ENCODE data around the gene MORF4L2. TPM values are rescaled to one million over a fixed set of nuclear protein-coding genes. Genes with fewer than 3 reads are reported as not detected.
A peak's percentile ranks its signal among the peaks of the same experiment; 100 is the strongest.

MORF4L2 gene
- total RNA-seq, 2 donors from 2014 or later: 176 to 184 TPM

GRCh38 chrX:103635436-103635835, 51.1 kb downstream of the MORF4L2 start:
- Mint-ChIP-seq H3K36me3 (no peaks in the 10 kb centered on the region), H3K4me1 (ENCODE audit: low read depth in 2 of 2) (no peaks in the 10 kb centered on the region)
- ATAC-seq: no peak

GRCh38 chrX:103631145-103631544, 55.4 kb downstream of the MORF4L2 start:
- no peaks in the 10 kb centered on the region for H3K36me3 Mint-ChIP-seq
- no peak for ATAC-seq

More at GRCh38 chrX:103635436-103635835, 51.1 kb downstream of the MORF4L2 start:
- no peaks in the 10 kb centered on the region for H3K27me3 Mint-ChIP-seq
- no peaks in the 10 kb centered on the region for H3K9me3 Mint-ChIP-seq
- H3K27ac Mint-ChIP-seq: no peak overlapping the region
- no peak for DNase-seq (ENCODE audit: low spot score)
- H3K4me3 Mint-ChIP-seq: no peak overlapping the region

GRCh38 chrX:103630171-103630511, 56.4 kb downstream of the MORF4L2 start:
- H3K9me3 Mint-ChIP-seq: no peaks in the 10 kb centered on the region
- peaks cover 0 to 6% of the 10 kb centered on the region in 2 donors for H3K27me3 Mint-ChIP-seq
- peak overlapping the region; percentile 11 to 73 for H3K27ac Mint-ChIP-seq

More at GRCh38 chrX:103631145-103631544, 55.4 kb downstream of the MORF4L2 start:
- Mint-ChIP-seq H3K4me1 (ENCODE audit: low read depth in 2 of 2) (peaks cover 14 to 17% of the 10 kb centered on the region in 2 donors), H3K9me3 (no peaks in the 10 kb centered on the region), H3K4me3 (no peak overlapping the region), H3K27ac (no peak overlapping the region), H3K27me3 (peaks cover 0 to 6% of the 10 kb centered on the region in 2 donors)
- no peak for DNase-seq (ENCODE audit: low spot score)

GRCh38 chrX:103629318-103630170, 57.0 kb downstream of the MORF4L2 start:
- Mint-ChIP-seq H3K27ac (peak overlapping the region; percentile 11 to 73), H3K36me3 (no peaks in the 10 kb centered on the region), H3K4me1 (ENCODE audit: low read depth in 2 of 2) (peaks cover 14 to 17% of the 10 kb centered on the region in 2 donors), H3K27me3 (peaks cover 0 to 6% of the 10 kb centered on the region in 2 donors), H3K9me3 (no peaks in the 10 kb centered on the region), H3K4me3 (peak overlapping the region; percentile 95)
- peak; percentile 69 to 71 for ATAC-seq
- no peak for DNase-seq (ENCODE audit: low spot score)

More at GRCh38 chrX:103630171-103630511, 56.4 kb downstream of the MORF4L2 start:
- Mint-ChIP-seq H3K4me1 (ENCODE audit: low read depth in 2 of 2) (peaks cover 14 to 17% of the 10 kb centered on the region in 2 donors), H3K36me3 (no peaks in the 10 kb centered on the region), H3K4me3 (peak overlapping the region; percentile 95)
- ATAC-seq (no peak), DNase-seq (ENCODE audit: low spot score) (no peak)

GRCh38 chrX:103628386-103629317, 57.8 kb downstream of the MORF4L2 start, which contains the start of gene TCEAL1:
Gene TCEAL1, plus strand, starts transcription at chrX:103628975. Its CDS starts 942 bp downstream, at chrX:103629917.
- peak within 1 kb of the TSS; percentile 11 to 73 for H3K27ac Mint-ChIP-seq
- H3K36me3 Mint-ChIP-seq: no peaks in the 10 kb centered on the region
- ATAC-seq: peak; percentile 52 to 76
- peak within 1 kb of the TSS; percentile 95 for H3K4me3 Mint-ChIP-seq
- H3K27me3 Mint-ChIP-seq: peaks cover 0 to 6% of the 10 kb centered on the region in 2 donors
- DNase-seq (ENCODE audit: low spot score): no peak
- peaks cover 14 to 17% of the 10 kb centered on the region in 2 donors for H3K4me1 Mint-ChIP-seq (ENCODE audit: low read depth in 2 of 2)
- H3K9me3 Mint-ChIP-seq: no peaks in the 10 kb centered on the region

GRCh38 chrX:103626855-103627254, 59.6 kb downstream of the MORF4L2 start:
- no peak for ATAC-seq
- Mint-ChIP-seq H3K36me3 (no peaks in the 10 kb centered on the region), H3K27ac (no peak overlapping the region), H3K4me1 (ENCODE audit: low read depth in 2 of 2) (peaks cover 14 to 17% of the 10 kb centered on the region in 2 donors), H3K27me3 (peaks cover 0 to 6% of the 10 kb centered on the region in 2 donors), H3K9me3 (no peaks in the 10 kb centered on the region), H3K4me3 (no peak overlapping the region)
- DNase-seq (ENCODE audit: low spot score): no peak

Other genes with a start within 250 kb of the MORF4L2 start
- gene RAB40A, start 167.2 kb downstream of the MORF4L2 start, total RNA-seq: under 1 TPM in 1 of 2 donors, not detected in 1; 0.31 TPM
- gene TCEAL4, start 101.2 kb downstream of the MORF4L2 start, total RNA-seq: 1 to 10 TPM; 4.0 to 8.2 TPM
- 1 to 10 TPM; 4.6 to 5.4 TPM for gene TCEAL3, start 78.7 kb downstream of the MORF4L2 start, total RNA-seq
- 1 to 10 TPM; 4.3 to 4.5 TPM for gene TCEAL1, start 57.7 kb downstream of the MORF4L2 start, total RNA-seq
- gene TMEM31, start 24.2 kb upstream of the MORF4L2 start, total RNA-seq: not detected
- gene PLP1, start 90.1 kb upstream of the MORF4L2 start, total RNA-seq: not detected
- under 1 TPM; 0.22 to 0.45 TPM for gene RAB9B, start 145.6 kb upstream of the MORF4L2 start, total RNA-seq